Measurements from ENCODE around the gene TUBB2B. TPM values are rescaled to one million over a fixed set of nuclear protein-coding genes. Genes with fewer than 3 reads are reported as not detected.
A peak's percentile ranks its signal among the peaks of the same experiment; 100 is the strongest.
"Not testable (repeated sequence)": the region's sequence is repeated elsewhere in the genome, so short reads cannot be mapped to it uniquely, and the experiment has no call there.

Gene TUBB2B
- total RNA-seq, 1 donor from 2014 or later: 119 TPM

DNA sequence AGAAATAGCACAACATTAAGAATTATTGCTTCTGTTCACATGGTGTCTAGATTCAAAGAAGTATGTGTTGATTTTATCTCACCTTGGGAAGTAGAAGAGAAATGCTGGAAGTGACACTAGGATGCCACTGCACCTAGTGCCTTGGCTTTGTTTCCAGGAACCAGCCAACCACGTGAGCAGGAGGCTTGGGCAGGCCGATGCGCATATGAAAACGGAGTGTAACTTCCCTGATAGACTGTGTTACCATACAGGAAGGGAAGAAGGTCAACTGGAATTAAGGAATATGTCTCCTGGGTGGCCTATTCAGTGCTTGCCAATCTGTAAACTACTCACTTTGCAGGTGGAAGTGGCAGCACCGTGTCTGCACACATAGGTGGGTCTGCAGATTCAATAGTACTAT is 28.1 kb downstream of the TUBB2B start:
- H3K27me3 Mint-ChIP-seq (ENCODE audit: low read depth): no peaks in the 10 kb centered on the region

GRCh38 chr6:3197734-3198133 is 29.7 kb downstream of the TUBB2B start:
- H3K36me3 Mint-ChIP-seq (ENCODE audit: low read depth); H3K9me3 Mint-ChIP-seq (ENCODE audit: low read depth); H3K4me3 Mint-ChIP-seq (ENCODE audit: unreplicated experiment); H3K4me1 Mint-ChIP-seq (ENCODE audit: low read depth); H3K27ac Mint-ChIP-seq (ENCODE audit: unreplicated experiment); H3K27me3 Mint-ChIP-seq (ENCODE audit: low read depth); DNase-seq (ENCODE audit: low spot score): not testable (repeated sequence)

More for the DNA sequence above, 28.1 kb downstream of the TUBB2B start:
- Mint-ChIP-seq H3K9me3 (ENCODE audit: low read depth) (peaks cover 8% of the 10 kb centered on the region), H3K4me3 (ENCODE audit: unreplicated experiment) (no peak overlapping the region), H3K36me3 (ENCODE audit: low read depth) (peaks cover 2% of the 10 kb centered on the region), H3K4me1 (ENCODE audit: low read depth) (peaks cover 13% of the 10 kb centered on the region), H3K27ac (ENCODE audit: unreplicated experiment) (no peak overlapping the region)
- TF ChIP-seq CTCF (IDR thresholded peaks at IDR 0.05): no peak
- no peak for DNase-seq (ENCODE audit: low spot score)

- no peak overlapping the region for H3K27ac Mint-ChIP-seq (ENCODE audit: unreplicated experiment)
- no peaks in the 10 kb centered on the region for H3K27me3 Mint-ChIP-seq (ENCODE audit: low read depth)
- H3K4me3 Mint-ChIP-seq (ENCODE audit: unreplicated experiment): no peak overlapping the region
- DNase-seq (ENCODE audit: low spot score): no peak
- H3K9me3 Mint-ChIP-seq (ENCODE audit: low read depth): peaks cover 3% of the 10 kb centered on the region
- no peaks in the 10 kb centered on the region for H3K4me1 Mint-ChIP-seq (ENCODE audit: low read depth)
- H3K36me3 Mint-ChIP-seq (ENCODE audit: low read depth): no peaks in the 10 kb centered on the region
- no peak for TF ChIP-seq CTCF (IDR thresholded peaks at IDR 0.05)
Observed at GRCh38 chr6:3196770-3197169, 30.7 kb downstream of the TUBB2B start.

- Mint-ChIP-seq H3K4me1 (ENCODE audit: low read depth) (no peaks in the 10 kb centered on the region), H3K4me3 (ENCODE audit: unreplicated experiment) (no peak overlapping the region), H3K36me3 (ENCODE audit: low read depth) (no peaks in the 10 kb centered on the region), H3K9me3 (ENCODE audit: low read depth) (peaks cover 5% of the 10 kb centered on the region), H3K27me3 (ENCODE audit: low read depth) (no peaks in the 10 kb centered on the region), H3K27ac (ENCODE audit: unreplicated experiment) (no peak overlapping the region)
- no peak for DNase-seq (ENCODE audit: low spot score)
- TF ChIP-seq CTCF (IDR thresholded peaks at IDR 0.05): peak; percentile 29
Observed at GRCh38 chr6:3195695-3196497, 31.6 kb downstream of the TUBB2B start.

DNA sequence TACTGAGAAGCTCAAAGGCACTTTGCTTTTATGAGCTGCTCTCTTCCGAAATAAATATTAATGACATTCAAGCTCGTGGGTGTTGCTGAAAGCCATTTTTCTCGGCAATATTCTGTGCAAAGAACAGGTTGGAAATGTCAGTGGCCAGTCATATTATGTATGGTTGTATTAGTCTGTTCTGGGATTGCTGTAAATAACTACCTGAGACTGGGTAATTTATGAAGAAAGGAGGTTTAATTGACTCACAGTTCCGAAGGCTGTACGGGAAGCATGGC is 32.1 kb downstream of the TUBB2B start:
- no peaks in the 10 kb centered on the region for H3K27me3 Mint-ChIP-seq (ENCODE audit: low read depth)
- no peak for DNase-seq (ENCODE audit: low spot score)
- H3K36me3 Mint-ChIP-seq (ENCODE audit: low read depth): no peaks in the 10 kb centered on the region
- H3K4me3 Mint-ChIP-seq (ENCODE audit: unreplicated experiment): no peak overlapping the region
- TF ChIP-seq CTCF (IDR thresholded peaks at IDR 0.05): no peak
- no peaks in the 10 kb centered on the region for H3K4me1 Mint-ChIP-seq (ENCODE audit: low read depth)
- peaks cover 5% of the 10 kb centered on the region for H3K9me3 Mint-ChIP-seq (ENCODE audit: low read depth)
- no peak overlapping the region for H3K27ac Mint-ChIP-seq (ENCODE audit: unreplicated experiment)

All from chondrocyte (in vitro differentiated cells).